Occipital lobe (tissue), 2 donors: ENCODE data around the gene ZDHHC3. TPM values are rescaled to one million over a fixed set of nuclear protein-coding genes. Genes with fewer than 3 reads are reported as not detected.
A peak's percentile ranks its signal among the peaks of the same experiment; 100 is the strongest.
"Not testable (repeated sequence)": the region's sequence is repeated elsewhere in the genome, so short reads cannot be mapped to it uniquely, and the experiment has no call there.

Source experiments
- DNase-seq: peaks from one replicate; lab custom pipeline; 2025; lab: John Stamatoyannopoulos, UW
- total RNA-seq: library from RNA; depleted of rRNA; stranded (reverse); fragments of >200 nt; gene quantifications from one replicate; pipeline ENCODE4 v1.2.3, GENCODE V29; 2014

The ZDHHC3 gene
- total RNA-seq, 1 donor from 2014 or later, result 41.8 TPM

- DNase-seq, result no peak
These were observed 9.1 kb downstream of the ZDHHC3 start for GRCh38 chr3:44966795-44967278.

GRCh38 chr3:44965165-44965564, 10.8 kb downstream of the ZDHHC3 start:
- no peak for DNase-seq

- no peak for DNase-seq
These were observed 12.2 kb downstream of the ZDHHC3 start for GRCh38 chr3:44963571-44964325.

GRCh38 chr3:44962621-44963393, 13.2 kb downstream of the ZDHHC3 start:
- DNase-seq, result no peak

GRCh38 chr3:44961888-44962287, 14.1 kb downstream of the ZDHHC3 start:
- no peak for DNase-seq

GRCh38 chr3:44960387-44961026, 15.5 kb downstream of the ZDHHC3 start:
- no peak for DNase-seq

- DNase-seq, result no peak
These were observed 17.6 kb downstream of the ZDHHC3 start for GRCh38 chr3:44958386-44958785.

- DNase-seq, result no peak
These were observed 18.0 kb downstream of the ZDHHC3 start for GRCh38 chr3:44957986-44958385.

GRCh38 chr3:44955917-44956316, 20.1 kb downstream of the ZDHHC3 start:
- no peak for DNase-seq

GRCh38 chr3:44954962-44955361, 21.0 kb downstream of the ZDHHC3 start:
- no peak for DNase-seq

GRCh38 chr3:44954304-44954703, 21.7 kb downstream of the ZDHHC3 start:
- no peak for DNase-seq

- no peak for DNase-seq
These were observed 23.3 kb downstream of the ZDHHC3 start for GRCh38 chr3:44952689-44953088.

GRCh38 chr3:44950275-44950734, 25.7 kb downstream of the ZDHHC3 start:
- DNase-seq, result no peak

GRCh38 chr3:44949770-44950169, 26.2 kb downstream of the ZDHHC3 start:
- DNase-seq, result not testable (repeated sequence)

- no peak for DNase-seq
These were observed 27.7 kb downstream of the ZDHHC3 start for GRCh38 chr3:44948239-44948638.

GRCh38 chr3:44942202-44942921, 33.6 kb downstream of the ZDHHC3 start:
- no peak for DNase-seq

GRCh38 chr3:44939581-44940036, 36.4 kb downstream of the ZDHHC3 start:
- peak; percentile 6 for DNase-seq

- DNase-seq, result no peak
These were observed 42.7 kb downstream of the ZDHHC3 start for GRCh38 chr3:44932986-44933944.

GRCh38 chr3:44932271-44932670, 43.7 kb downstream of the ZDHHC3 start:
- DNase-seq, result no peak

- no peak for DNase-seq
These were observed 44.2 kb downstream of the ZDHHC3 start for GRCh38 chr3:44931791-44932190.
